NT2/D1 (cell line): ENCODE data around the gene MPPE1.

ENCODE experiments used
- SUZ12 ChIP-seq: IDR thresholded peaks from 2 replicates; pipeline ENCODE4 v1.6.1; 2011; ENCODE audit not compliant: insufficient read length, insufficient read depth; ENCODE audit errors: extremely low read depth
- YY1 ChIP-seq: IDR thresholded peaks from 2 replicates; pipeline ENCODE4 v1.6.1; 2011; ENCODE audit not compliant: insufficient read length, insufficient read depth
- ZNF274 ChIP-seq: IDR thresholded peaks from 2 replicates; pipeline ENCODE4 v1.6.1; 2011; ENCODE audit warnings: mild to moderate bottlenecking, low read depth, low read length

DNA sequence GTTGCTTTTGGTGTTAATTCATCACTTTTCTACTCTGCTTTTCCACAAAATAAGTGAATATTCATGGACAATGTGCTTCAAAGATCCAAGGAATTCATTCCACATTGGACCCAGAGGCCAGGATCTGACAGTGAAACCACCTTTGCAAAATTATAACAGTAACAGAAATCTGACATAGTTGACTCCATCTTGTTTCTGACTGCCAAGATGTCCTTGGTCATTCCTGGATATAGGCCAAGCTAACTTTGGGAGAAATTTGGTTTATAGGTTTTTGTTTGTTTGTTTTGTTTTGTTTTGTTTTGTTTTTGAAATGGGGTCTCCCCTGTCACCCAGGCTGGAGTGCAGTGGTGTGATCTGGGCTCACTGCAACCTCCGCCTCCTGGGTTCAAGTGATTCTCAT is 10.3 kb downstream of the MPPE1 start:
- no peak for TF ChIP-seq ZNF274
- no peak for TF ChIP-seq SUZ12
- no peak for TF ChIP-seq YY1
